Gastroesophageal sphincter (tissue), 4 donors: ENCODE measurements around the gene DCAF12. TPM values are rescaled to one million over a fixed set of nuclear protein-coding genes. Genes with fewer than 3 reads are reported as not detected.
"Not testable (repeated sequence)": the region's sequence is repeated elsewhere in the genome, so short reads cannot be mapped to it uniquely, and the experiment has no call there.

Experiments
- ATAC-seq: fragments of 150-250 bp; one replicate; pipeline ENCODE4 v1.9.1; 2016; ENCODE audit warnings: mild to moderate bottlenecking, moderate library complexity
- H3K27ac ChIP-seq, 4 donors: fragments of 200-600 bp; sonication (generic) in 3 of 4; 1 replicate in 3 of 4; 2 replicates in 1 of 4; pipeline ENCODE4 v1.5.1; 2016 to 2019
- H3K27me3 ChIP-seq: fragments of 200-600 bp; sonication (generic); one replicate; pipeline ENCODE4 v1.5.1; 2019
- H3K36me3 ChIP-seq, 2 donors: fragments of 200-600 bp; sonication (generic); one replicate each; pipeline ENCODE4 v1.5.1; 2019; ENCODE audit warnings: control low read depth in 1 of 2
- H3K4me1 ChIP-seq, 3 donors: fragments of 200-600 bp; sonication (generic); 1 replicate in 2 of 3; 2 replicates in 1 of 3; pipeline ENCODE4 v1.5.1; 2016 to 2019; ENCODE audit warnings: control low read depth in 2 of 3
- H3K4me3 ChIP-seq, 2 donors: fragments of 200-600 bp; sonication (generic); one replicate each; pipeline ENCODE4 v1.5.1; 2019; ENCODE audit warnings: mild to moderate bottlenecking in 1 of 2, moderate library complexity in 1 of 2
- H3K9me3 ChIP-seq, 3 donors: fragments of 200-600 bp; sonication (generic); one replicate each; pipeline ENCODE4 v1.5.1; 2017 to 2019; ENCODE audit warnings: control low read depth in 2 of 3
- EP300 ChIP-seq: sonication (generic); formaldehyde crosslinking; IDR thresholded peaks from one replicate; pipeline ENCODE4 v1.6.1; 2017; ENCODE audit warnings: antibody characterized with exemption, mild to moderate bottlenecking
- POLR2A ChIP-seq, 2 donors: fragments of 450-650 bp; IDR thresholded peaks; one replicate each; pipeline ENCODE4 v1.6.1; 2017; ENCODE audit warnings: antibody characterized with exemption in 2 of 2, mild to moderate bottlenecking in 2 of 2, moderate library complexity in 1 of 2
- POLR2AphosphoS5 ChIP-seq: sonication (generic); formaldehyde crosslinking; IDR thresholded peaks from one replicate; pipeline ENCODE4 v1.6.1; 2017; ENCODE audit warnings: antibody characterized with exemption
- WGBS, 2 donors: methylation state at CpG; one replicate each; pipeline ENCODE4 v1.1.5; 2018; ENCODE audit warnings: low coverage in 1 of 2; 5-methylcytosine and 5-hydroxymethylcytosine counted together
- total RNA-seq, 4 donors: library from RNA; depleted of rRNA; stranded (reverse); fragments of >200 nt; gene quantifications; one replicate each; pipeline ENCODE4 v1.1.0, GENCODE V29; 2016
- TF ChIP-seq, protein P1 (sequence below), 4 experiments: fragments of 200-600 bp in 2 of 4; fragments of 450-650 bp in 2 of 4; sonication (generic) in 1 of 4; IDR thresholded peaks; one replicate each; pipeline ENCODE4 v1.5.1; 2017 to 2019; ENCODE audit warnings: antibody characterized with exemption in 4 of 4, mild to moderate bottlenecking in 2 of 4, moderate library complexity in 2 of 4

The DCAF12 gene
- total RNA-seq, 4 donors from 2014 or later: 17.0 to 27.5 (median 24.4) TPM

DNA sequence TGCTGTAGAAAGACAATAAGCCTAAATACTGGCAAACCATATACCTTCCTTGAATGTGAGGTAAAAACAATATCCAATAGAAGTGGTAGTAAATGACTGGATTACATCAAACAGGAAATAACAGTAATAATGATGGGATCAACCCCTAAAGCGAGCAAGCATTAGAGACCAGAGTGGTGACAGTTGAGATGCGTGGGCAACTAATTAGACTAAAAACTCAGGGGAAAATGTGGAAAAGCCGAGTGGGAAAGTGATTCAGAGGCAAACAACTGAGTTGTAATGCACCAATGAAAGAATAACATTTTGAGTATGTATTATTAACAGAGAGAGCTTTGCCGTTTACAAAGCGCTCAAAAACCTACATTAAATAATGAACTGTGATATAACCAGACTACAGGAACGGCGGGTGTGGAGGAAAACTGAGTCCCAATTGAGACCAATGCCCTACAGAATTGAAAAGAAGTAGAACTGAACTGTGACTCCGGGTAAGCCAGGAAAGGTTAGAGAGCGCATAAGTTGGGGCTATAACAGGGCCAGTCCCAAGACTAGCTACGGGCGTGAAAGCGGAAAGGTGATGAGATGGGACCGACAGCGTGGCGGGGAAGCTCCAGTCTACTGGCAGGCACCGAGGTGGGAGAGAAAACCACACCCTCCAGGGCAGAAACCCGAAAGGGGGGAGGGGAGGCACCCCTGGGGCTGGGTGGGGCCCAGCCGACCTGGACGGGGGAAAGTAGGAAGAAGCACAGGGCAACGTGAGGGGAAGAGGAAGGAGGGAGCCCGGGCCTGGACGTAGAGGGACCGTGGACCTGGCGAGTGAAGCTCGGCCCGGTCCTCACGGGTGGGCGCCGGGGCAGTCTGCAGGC, 78.4 kb downstream of the DCAF12 start:
- WGBS, 2 donors: 1 to 3% methylated on average over 24 to 26 of the region's 29 CpGs
- no peak for TF ChIP-seq POLR2A (IDR thresholded peaks at IDR 0.05)
- TF ChIP-seq, protein P1, sequence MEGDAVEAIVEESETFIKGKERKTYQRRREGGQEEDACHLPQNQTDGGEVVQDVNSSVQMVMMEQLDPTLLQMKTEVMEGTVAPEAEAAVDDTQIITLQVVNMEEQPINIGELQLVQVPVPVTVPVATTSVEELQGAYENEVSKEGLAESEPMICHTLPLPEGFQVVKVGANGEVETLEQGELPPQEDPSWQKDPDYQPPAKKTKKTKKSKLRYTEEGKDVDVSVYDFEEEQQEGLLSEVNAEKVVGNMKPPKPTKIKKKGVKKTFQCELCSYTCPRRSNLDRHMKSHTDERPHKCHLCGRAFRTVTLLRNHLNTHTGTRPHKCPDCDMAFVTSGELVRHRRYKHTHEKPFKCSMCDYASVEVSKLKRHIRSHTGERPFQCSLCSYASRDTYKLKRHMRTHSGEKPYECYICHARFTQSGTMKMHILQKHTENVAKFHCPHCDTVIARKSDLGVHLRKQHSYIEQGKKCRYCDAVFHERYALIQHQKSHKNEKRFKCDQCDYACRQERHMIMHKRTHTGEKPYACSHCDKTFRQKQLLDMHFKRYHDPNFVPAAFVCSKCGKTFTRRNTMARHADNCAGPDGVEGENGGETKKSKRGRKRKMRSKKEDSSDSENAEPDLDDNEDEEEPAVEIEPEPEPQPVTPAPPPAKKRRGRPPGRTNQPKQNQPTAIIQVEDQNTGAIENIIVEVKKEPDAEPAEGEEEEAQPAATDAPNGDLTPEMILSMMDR (IDR thresholded peaks at IDR 0.05): no peak
- TF ChIP-seq EP300: no peak
- no peak for TF ChIP-seq POLR2AphosphoS5
- peak overlapping the region; percentile 81 to 97 for H3K4me3 ChIP-seq
- peaks cover 0 to 6% of the 10 kb centered on the region in 2 donors for H3K36me3 ChIP-seq
- H3K27ac ChIP-seq: peak overlapping the region; percentile 82 to 96 (median 94)
- no peaks in the 10 kb centered on the region for H3K27me3 ChIP-seq
- peak; percentile 15 for ATAC-seq
- peaks cover 0 to 31% (median 7%) of the 10 kb centered on the region in 3 donors for H3K4me1 ChIP-seq
- no peaks in the 10 kb centered on the region for H3K9me3 ChIP-seq

DNA sequence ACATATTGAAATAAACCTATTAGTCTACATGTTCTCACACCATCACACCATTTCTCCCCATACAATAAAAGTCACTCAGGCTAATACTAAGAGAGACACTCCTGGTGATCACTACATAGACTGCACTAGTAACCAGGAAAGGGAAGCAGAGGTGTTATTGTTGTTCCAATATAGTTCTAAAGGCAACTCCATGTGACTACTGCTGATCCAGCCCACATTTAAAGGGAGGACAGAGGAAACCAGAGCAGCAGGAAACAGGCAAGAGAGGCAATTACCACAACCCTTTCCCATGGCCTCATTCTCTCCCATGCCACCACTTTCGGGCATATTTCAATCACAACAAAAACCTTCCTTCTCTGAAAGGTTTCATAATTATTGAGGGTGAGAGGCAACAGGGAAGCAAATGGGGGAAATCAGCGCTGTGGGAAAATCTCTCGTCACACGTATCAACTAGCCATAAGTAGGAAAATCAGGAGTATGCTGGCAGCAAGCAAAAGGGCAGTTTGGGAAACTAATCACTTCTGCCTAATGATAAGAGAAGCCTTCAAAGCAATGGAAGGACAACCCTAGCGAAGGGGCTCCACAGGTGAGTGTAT, 79.6 kb downstream of the DCAF12 start:
- TF ChIP-seq, protein P1 (IDR thresholded peaks at IDR 0.05): no peak
- no peak for TF ChIP-seq POLR2AphosphoS5
- no peak for TF ChIP-seq EP300
- TF ChIP-seq POLR2A (IDR thresholded peaks at IDR 0.05): no peak
- Histone ChIP-seq H3K27me3 (no peaks in the 10 kb centered on the region), H3K9me3 (no peaks in the 10 kb centered on the region), H3K36me3 (peaks cover 0 to 6% of the 10 kb centered on the region in 2 donors), H3K4me1 (peaks cover 0 to 31% (median 7%) of the 10 kb centered on the region in 3 donors), H3K27ac (no peak overlapping the region), H3K4me3 (peak overlapping the region in 1 of 2 donors; percentile 97)
- 65 to 72% methylated on average over 4 to 5 of the region's 5 CpGs for WGBS, 2 donors
- no peak for ATAC-seq

GRCh38 chr9:34045903-34046302, 80.6 kb downstream of the DCAF12 start:
- Histone ChIP-seq H3K4me1 (peaks cover 0 to 31% (median 7%) of the 10 kb centered on the region in 3 donors), H3K27me3 (no peaks in the 10 kb centered on the region), H3K27ac (no peak overlapping the region), H3K9me3 (no peaks in the 10 kb centered on the region), H3K4me3 (no peak overlapping the region), H3K36me3 (peaks cover 0 to 9% of the 10 kb centered on the region in 2 donors)
- TF ChIP-seq POLR2AphosphoS5: no peak
- ATAC-seq: no peak
- 63 to 64% methylated on average over 3 of the region's 3 CpGs for WGBS, 2 donors

GRCh38 chr9:34042074-34042473, 84.4 kb downstream of the DCAF12 start:
- not testable (repeated sequence) for ATAC-seq, H3K27me3 ChIP-seq, H3K4me3 ChIP-seq, H3K27ac ChIP-seq, H3K9me3 ChIP-seq
- Histone ChIP-seq H3K4me1 (peaks cover 0 to 13% (median 1%) of the 10 kb centered on the region in 3 donors), H3K36me3 (peaks cover 0 to 14% of the 10 kb centered on the region in 2 donors)
- 89% methylated on average over 8 of the region's 10 CpGs; no CpG with 5 or more reads in 1 of the 2 donors for WGBS, 2 donors

DNA sequence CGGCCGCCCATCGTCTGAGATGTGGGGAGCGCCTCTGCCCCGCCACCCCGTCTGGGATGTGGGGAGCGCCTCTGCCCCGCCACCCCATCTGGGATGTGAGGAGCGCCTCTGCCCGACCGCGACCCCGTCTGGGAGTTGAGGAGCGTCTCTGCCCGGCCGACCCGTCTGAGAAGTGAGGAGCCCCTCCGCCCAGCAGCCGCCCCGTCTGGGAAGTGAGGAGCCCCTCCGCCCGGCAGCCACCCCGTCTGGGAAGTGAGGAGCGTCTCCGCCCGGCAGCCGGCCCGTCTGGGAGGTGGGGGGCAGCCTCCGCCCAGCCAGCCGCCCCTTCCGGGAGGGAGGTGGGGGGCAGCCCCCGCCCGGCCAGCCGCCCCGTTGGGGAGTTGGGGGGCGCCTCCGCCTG, 87.6 kb downstream of the DCAF12 start:
- not testable (repeated sequence) for H3K4me3 ChIP-seq, H3K9me3 ChIP-seq, H3K27ac ChIP-seq, H3K36me3 ChIP-seq, ATAC-seq, H3K27me3 ChIP-seq
- H3K4me1 ChIP-seq: peaks cover 0 to 27% (median 0%) of the 10 kb centered on the region in 3 donors
- no CpG with 5 or more reads among the region's 37 CpGs for WGBS, 2 donors

DNA sequence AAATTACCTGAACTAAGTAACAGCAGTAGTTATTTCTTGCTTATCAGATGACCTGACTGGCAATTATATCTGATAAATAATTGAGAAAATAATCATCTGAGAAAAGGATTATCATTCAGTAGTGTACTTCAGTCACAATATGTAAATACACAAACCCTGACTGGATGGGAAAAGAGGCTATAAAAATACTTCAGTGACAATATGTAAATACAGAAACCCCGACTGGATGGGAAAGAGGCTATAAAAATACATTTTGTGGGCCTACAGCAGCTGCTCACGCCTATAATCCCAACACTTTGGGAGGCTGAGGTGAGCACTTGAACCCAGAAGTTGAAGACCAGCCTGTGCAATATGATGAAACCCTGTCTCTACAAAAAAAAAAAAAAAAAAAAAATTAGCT, 88.9 kb downstream of the DCAF12 start:
- 68 to 74% methylated on average over 2 of the region's 2 CpGs for WGBS, 2 donors
- TF ChIP-seq, protein P1 (IDR thresholded peaks at IDR 0.05): no peak
- TF ChIP-seq EP300 (no peak), POLR2A (IDR thresholded peaks at IDR 0.05) (no peak), POLR2AphosphoS5 (no peak)
- ATAC-seq: no peak

More for the DNA sequence above, 88.9 kb downstream of the DCAF12 start:
- H3K36me3 ChIP-seq: peaks cover 0 to 9% of the 10 kb centered on the region in 2 donors
- H3K27ac ChIP-seq: no peak overlapping the region
- H3K4me3 ChIP-seq: no peak overlapping the region
- H3K4me1 ChIP-seq: peaks cover 0 to 29% (median 0%) of the 10 kb centered on the region in 3 donors
- H3K27me3 ChIP-seq: no peaks in the 10 kb centered on the region
- no peaks in the 10 kb centered on the region for H3K9me3 ChIP-seq
